Dermis microvascular lymphatic vessel endothelial cell (primary cell): ENCODE data around the gene CARD18. TPM values are rescaled to one million over a fixed set of nuclear protein-coding genes. Genes with fewer than 3 reads are reported as not detected.

Experiments used
- total RNA-seq: library from RNA; depleted of rRNA; stranded (reverse); fragments of >200 nt; gene quantifications from 2 replicates; pipeline ENCODE4 v1.2.1, GENCODE V29; 2014

The CARD18 gene
- total RNA-seq, 1 donor from 2014 or later: not detected

Other genes starting within 250 kb of the CARD18 start
- gene CASP12, start 241.3 kb downstream of the CARD18 start, total RNA-seq: 6.5 and 7.0 TPM in 2 replicates
- gene CASP4, start 171.2 kb downstream of the CARD18 start, total RNA-seq: 177 and 268 TPM in 2 replicates
- gene CASP5, start 116.6 kb downstream of the CARD18 start, total RNA-seq: not detected in 2 replicates
- 22.7 and 25.4 TPM in 2 replicates for gene CASP1, start 104.6 kb downstream of the CARD18 start, total RNA-seq
- 53.5 and 65.6 TPM in 2 replicates for gene CARD16, start 94.4 kb downstream of the CARD18 start, total RNA-seq